GM10248 (cell line): ENCODE data around the gene MAMSTR.
"Not testable (repeated sequence)": the region's sequence is repeated elsewhere in the genome, so short reads cannot be mapped to it uniquely, and the experiment has no call there.

Experiments
- CTCF ChIA-PET: fragments of 300-600 bp; sonication (Branson Sonifier 250); formaldehyde crosslinking; extraction: SDS; loops from one replicate; lab custom pipeline; 2021; ENCODE audit warnings: antibody characterized with exemption; lab: Yijun Ruan, JAX
- POLR2A ChIA-PET: fragments of 350-650 bp; sonication (Branson Sonifier 250); formaldehyde crosslinking; extraction: SDS; loops from one replicate; lab custom pipeline; 2020; ENCODE audit warnings: antibody characterized with exemption; lab: Yijun Ruan, JAX
- DNase-seq: peaks from one replicate; pipeline ENCODE4 v3.0.0; 2012; ENCODE audit errors: extremely low spot score
- TF ChIP-seq, protein P1 (sequence below): IDR thresholded peaks from 2 replicates; pipeline ENCODE4 v1.5.1; 2012; ENCODE audit warnings: mild to moderate bottlenecking, low read depth; ENCODE audit errors: extremely low read depth, missing control alignments, control extremely low read depth

Gene MAMSTR

DNA sequence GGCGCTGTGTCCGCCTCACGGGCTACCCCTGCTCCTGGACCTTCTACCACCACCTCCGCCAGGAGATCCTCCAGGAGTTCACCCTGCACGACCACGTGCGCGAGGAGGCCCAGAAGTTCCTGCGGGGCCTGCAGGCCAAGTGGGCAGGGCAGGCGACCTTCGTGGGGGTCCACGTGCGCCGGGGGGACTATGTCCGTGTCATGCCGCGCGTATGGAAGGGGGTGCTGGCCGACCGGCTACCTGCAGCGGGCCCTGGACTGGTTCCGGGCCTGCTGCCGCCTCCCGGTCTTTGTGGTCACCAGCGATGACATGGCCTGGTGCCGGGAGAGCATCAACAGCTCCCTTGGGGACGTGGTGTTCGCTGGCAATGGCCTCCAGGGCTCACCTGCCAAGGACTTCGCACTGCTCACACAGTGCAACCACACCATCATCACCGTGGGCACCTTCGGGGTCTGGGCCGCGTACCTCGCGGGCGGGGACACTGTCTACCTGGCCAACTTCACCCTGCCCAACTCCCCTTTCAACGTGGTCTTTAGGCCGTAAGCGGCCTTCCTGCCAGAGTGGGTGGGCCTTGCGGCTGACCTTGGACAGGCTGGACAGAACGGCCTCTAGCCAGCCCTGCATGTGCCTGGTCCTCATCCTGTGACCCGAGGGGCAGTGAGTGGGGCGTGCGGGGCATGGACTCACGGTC, 38.9 kb downstream of the MAMSTR start:
- POLR2A ChIA-PET, result no interaction called here

DNA sequence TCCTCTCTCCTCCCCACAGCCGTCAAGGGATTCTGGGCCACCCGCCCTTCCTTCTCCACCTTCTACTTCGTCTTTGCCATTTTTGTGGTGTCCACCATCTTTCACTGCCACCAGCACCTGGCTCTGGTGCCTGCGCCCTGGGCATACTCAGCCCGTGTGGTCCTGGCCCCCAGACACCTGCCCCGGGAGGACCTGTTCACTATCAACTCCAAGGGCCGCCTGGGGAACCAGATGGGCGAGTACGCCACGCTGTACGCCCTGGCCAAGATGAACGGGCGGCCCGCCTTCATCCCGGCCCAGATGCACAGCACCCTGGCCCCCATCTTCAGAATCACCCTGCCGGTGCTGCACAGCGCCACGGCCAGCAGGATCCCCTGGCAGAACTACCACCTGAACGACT, 39.5 kb downstream of the MAMSTR start:
- CTCF ChIA-PET, result not testable (repeated sequence)

More for the DNA sequence above, 38.9 kb downstream of the MAMSTR start:
- CTCF ChIA-PET, result no interaction called here
- TF ChIP-seq, protein P1, sequence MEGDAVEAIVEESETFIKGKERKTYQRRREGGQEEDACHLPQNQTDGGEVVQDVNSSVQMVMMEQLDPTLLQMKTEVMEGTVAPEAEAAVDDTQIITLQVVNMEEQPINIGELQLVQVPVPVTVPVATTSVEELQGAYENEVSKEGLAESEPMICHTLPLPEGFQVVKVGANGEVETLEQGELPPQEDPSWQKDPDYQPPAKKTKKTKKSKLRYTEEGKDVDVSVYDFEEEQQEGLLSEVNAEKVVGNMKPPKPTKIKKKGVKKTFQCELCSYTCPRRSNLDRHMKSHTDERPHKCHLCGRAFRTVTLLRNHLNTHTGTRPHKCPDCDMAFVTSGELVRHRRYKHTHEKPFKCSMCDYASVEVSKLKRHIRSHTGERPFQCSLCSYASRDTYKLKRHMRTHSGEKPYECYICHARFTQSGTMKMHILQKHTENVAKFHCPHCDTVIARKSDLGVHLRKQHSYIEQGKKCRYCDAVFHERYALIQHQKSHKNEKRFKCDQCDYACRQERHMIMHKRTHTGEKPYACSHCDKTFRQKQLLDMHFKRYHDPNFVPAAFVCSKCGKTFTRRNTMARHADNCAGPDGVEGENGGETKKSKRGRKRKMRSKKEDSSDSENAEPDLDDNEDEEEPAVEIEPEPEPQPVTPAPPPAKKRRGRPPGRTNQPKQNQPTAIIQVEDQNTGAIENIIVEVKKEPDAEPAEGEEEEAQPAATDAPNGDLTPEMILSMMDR, result no peak
- DNase-seq, result peak; percentile 4

DNA sequence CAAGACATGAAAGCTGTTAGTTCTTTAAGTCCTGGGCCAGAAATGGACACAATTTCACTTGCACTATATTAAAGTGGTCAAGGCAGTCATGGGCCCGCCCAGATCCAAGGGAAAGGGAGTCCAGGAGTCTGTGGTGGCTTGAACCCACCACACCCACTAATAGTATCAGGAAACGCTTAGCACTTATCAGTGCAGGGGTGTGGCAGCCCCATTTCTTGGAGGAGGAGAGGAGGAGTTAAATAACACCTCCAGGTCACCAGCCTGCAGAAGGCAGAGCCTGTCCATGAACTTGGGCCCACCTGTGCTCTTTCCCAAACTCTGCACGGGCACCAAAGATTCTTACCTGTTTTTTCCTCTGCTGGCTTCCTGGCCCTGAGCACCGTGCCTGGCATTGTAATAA, 41.3 kb downstream of the MAMSTR start:
- POLR2A ChIA-PET, result no interaction called here
- TF ChIP-seq, protein P1, result no peak
- CTCF ChIA-PET, result interaction anchor here (5.6 kb wide), 1 partner anchor 32 kb away, joined by 23 read pairs; the partner anchor contains the start of gene CA11
- DNase-seq, result peak; percentile 10

More for the DNA sequence above, 39.5 kb downstream of the MAMSTR start:
- POLR2A ChIA-PET, result not testable (repeated sequence)
- DNase-seq, result peak; percentile 5

DNA sequence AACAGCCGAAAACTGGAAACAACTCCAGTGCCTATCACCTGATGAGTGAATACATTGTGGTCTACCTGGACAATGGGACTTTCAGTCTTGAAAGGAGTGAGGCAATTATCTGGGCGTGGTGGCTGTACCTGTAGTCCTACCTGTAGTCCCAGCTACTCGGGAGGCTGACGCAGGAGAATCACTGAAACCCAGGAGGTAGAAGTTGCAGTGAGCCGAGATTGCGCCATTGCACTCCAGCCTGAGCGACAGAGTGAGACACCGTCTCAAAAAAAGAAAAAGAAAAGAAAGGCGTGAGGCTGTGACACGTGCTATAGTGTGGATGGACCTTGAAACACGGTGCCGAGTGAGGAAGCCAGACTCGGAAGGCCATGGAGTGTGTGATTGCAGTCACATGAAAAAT, 42.6 kb downstream of the MAMSTR start:
- POLR2A ChIA-PET, result no interaction called here
- TF ChIP-seq, protein P1, result no peak
- CTCF ChIA-PET, result interaction anchor here (1.1 to 5.6 kb wide), 4 partner anchors 20 to 168 kb away, joined by 3 to 23 read pairs (median 6); partner anchors contain the start of gene CA11
- DNase-seq, result no peak

DNA sequence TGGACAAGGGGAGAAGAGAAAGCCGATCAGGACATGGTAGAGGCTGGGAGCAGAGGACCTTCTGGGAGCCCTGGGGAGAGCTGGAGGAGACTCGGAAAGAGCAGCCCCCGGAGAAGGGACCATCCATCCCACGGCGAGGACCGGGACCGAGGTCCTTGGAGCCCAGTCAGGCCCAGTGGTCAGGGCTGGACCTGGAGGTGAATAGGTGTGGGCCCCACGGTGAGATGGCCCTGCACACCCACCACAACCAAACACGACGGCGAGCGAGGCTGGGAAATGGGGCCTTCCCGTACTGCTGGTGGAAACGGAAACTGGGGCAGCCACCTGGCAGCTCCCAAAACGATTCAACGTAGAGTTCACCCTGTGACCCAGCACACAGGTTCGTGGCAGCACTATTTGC, 43.0 kb downstream of the MAMSTR start:
- peak; percentile 20 for DNase-seq
- TF ChIP-seq, protein P1, result no peak
- ChIA-PET POLR2A (no interaction called here), CTCF (interaction anchor here (1.1 to 5.6 kb wide), 6 partner anchors 8 to 168 kb away, joined by 3 to 23 read pairs (median 4); partner anchors contain the start of gene CA11)

DNA sequence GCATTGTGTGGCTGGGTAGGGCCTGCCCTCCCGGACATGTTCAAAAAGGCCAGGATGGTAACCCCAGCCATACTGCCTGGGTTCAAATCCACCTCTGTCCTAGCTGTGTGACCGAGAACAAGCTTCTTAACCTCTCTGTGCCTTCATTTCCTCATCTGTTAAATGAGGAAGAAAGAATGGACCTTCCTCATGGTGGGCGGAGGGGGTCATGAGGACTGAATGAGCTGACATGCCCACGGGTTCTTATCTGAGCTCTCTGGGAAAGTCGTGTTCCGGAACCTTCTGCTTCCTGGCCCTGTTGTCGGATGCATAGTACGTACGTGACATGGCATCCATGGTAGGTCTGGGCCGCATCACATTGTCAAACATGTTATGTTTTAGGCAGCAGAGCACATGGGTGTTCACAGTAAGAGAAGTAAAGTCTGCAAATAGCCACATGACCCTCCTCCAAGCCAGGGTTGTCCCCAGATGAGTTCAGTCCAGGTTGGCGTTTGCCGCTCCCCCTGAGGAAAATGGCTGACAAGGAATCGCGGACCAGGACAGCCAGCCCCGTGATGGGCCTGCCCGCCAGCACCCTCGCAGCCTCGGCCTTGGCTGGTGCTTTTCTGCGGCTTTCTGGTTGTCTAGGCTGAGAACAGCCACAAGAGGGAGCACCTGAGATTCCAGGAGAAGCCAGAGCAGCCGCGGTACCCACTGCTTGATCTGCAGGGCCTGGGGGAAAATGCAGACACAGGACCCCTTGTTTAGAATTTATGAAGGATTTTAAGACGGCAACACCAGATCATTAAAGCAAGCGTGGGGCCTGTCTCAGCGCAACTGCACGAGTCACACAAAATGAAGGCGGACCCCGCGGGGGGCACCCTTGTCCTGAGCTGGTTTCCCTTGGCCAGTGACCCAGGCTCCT, 44.4 kb downstream of the MAMSTR start:
- TF ChIP-seq, protein P1, result peak; percentile 87
- CTCF ChIA-PET, result interaction anchor here (0.6 to 5.6 kb wide), 35 partner anchors 8 to 296 kb away, joined by 3 to 23 read pairs (median 4); partner anchors contain the start of genes CA11, HSD17B14 and IZUMO1
- peak; percentile 92 for DNase-seq
- POLR2A ChIA-PET, result interaction anchor here (0.5 kb wide), 1 partner anchor 42 kb away, joined by 3 read pairs; no protein-coding TSS in a partner anchor
